ENCODE data around the gene RPL5. TPM values are rescaled to one million over a fixed set of nuclear protein-coding genes. Genes with fewer than 3 reads are reported as not detected.

Gene RPL5
- polyA plus RNA-seq, 3 donors = 921 to 1,114 (median 953) TPM

DNA sequence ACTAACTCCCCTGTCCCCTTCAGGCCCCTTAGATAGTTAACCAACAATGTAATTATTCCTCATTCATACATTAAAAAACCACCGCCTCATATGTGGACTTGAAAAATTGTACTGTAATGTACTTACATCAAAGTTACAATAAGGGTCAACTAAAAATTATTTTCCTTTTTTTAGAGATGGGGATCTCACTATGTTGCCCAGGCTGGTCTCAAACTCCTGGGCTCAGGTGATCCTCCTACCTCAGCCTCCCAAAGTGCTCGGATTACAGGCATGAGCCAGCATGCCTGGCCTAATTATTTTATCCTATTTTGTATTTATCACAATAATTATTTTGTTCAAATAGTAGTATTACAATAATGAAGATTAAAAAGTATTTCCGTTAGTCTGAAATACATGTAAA is 12.6 kb downstream of the RPL5 start:
- no peak overlapping the region for H3K4me3 Mint-ChIP-seq
- no peak overlapping the region for H3K4me2 ChIP-seq (replicated peaks; ENCODE audit: extremely low read depth, low read length, poor library complexity, severe bottlenecking)
- H2AFZ ChIP-seq (ENCODE audit: insufficient read depth, low read depth, low read length, poor library complexity, severe bottlenecking) = no peak overlapping the region
- H3K4me1 ChIP-seq (ENCODE audit: control insufficient read depth in 1 of 2, insufficient read depth in 2 of 2, low read length in 2 of 2) = no peaks in the 10 kb centered on the region
- intact Hi-C loops (cut with micrococcal nuclease) = no loop called here
- H3K36me3 Mint-ChIP-seq = peaks cover 44 to 51% of the 10 kb centered on the region in 2 donors
- H3K9me3 Mint-ChIP-seq = peaks cover 0 to 3% (median 0%) of the 10 kb centered on the region in 7 donors
- no peak for DNase-seq
- no peaks in the 10 kb centered on the region for H3K4me1 Mint-ChIP-seq
- H3K4me3 ChIP-seq (replicated peaks in 1 of 3; ENCODE audit: low read depth in 2 of 3, low read length in 3 of 3) = no peak overlapping the region
- peaks cover 24% of the 10 kb centered on the region for H4K20me1 ChIP-seq (ENCODE audit: insufficient read depth, low read length)
- H3K27ac ChIP-seq (ENCODE audit: low read depth in 1 of 2, low read length in 2 of 2) = no peak overlapping the region
- WGBS (ENCODE audit: insufficient coverage) = no CpG with 5 or more reads among the region's 3 CpGs
- H3K27ac Mint-ChIP-seq = peak overlapping the region in 1 of 7 donors; percentile 56
- TF ChIP-seq, protein P1, sequence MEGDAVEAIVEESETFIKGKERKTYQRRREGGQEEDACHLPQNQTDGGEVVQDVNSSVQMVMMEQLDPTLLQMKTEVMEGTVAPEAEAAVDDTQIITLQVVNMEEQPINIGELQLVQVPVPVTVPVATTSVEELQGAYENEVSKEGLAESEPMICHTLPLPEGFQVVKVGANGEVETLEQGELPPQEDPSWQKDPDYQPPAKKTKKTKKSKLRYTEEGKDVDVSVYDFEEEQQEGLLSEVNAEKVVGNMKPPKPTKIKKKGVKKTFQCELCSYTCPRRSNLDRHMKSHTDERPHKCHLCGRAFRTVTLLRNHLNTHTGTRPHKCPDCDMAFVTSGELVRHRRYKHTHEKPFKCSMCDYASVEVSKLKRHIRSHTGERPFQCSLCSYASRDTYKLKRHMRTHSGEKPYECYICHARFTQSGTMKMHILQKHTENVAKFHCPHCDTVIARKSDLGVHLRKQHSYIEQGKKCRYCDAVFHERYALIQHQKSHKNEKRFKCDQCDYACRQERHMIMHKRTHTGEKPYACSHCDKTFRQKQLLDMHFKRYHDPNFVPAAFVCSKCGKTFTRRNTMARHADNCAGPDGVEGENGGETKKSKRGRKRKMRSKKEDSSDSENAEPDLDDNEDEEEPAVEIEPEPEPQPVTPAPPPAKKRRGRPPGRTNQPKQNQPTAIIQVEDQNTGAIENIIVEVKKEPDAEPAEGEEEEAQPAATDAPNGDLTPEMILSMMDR (IDR thresholded peaks at IDR 0.05) = no peak
- H3K79me2 ChIP-seq (ENCODE audit: insufficient read depth, low read length) = peaks cover 12% of the 10 kb centered on the region
- peaks cover 47 to 50% of the 10 kb centered on the region in 2 donors for H3K36me3 ChIP-seq (replicated peaks in 1 of 2; ENCODE audit: control insufficient read depth in 1 of 2, insufficient read depth in 2 of 2, low read length in 2 of 2)
- no peaks in the 10 kb centered on the region for H3K27me3 Mint-ChIP-seq (ENCODE audit: low read depth in 3 of 3)
- no peaks in the 10 kb centered on the region for H3K9me3 ChIP-seq (replicated peaks in 1 of 2; ENCODE audit: control insufficient read depth in 1 of 2, insufficient read depth in 1 of 2, low read length in 2 of 2)
- H3K27me3 ChIP-seq (ENCODE audit: control insufficient read depth in 2 of 2, insufficient read depth in 2 of 2, low read length in 2 of 2) = no peaks in the 10 kb centered on the region
- no peak overlapping the region for H3K9ac ChIP-seq (ENCODE audit: insufficient read depth, low read length, poor library complexity, severe bottlenecking)

DNA sequence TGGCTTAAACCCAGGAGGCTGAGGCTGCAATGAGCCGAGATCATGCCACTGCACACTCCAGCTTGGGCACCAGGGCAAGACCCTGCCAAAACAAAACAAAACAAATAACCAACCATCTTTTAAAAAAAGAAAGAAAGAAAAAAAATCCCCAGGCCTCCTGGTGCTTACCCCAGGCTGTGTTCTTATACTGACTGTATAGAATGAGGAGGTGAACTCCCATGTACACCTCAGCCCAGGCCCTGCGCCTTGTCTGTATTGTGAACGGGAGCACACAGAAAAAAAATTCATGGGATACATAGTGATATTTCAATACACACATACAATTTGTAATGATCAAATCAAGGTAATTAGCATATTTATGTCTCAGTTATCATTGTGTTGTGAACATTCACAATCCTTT is 14.1 kb downstream of the RPL5 start:
- Histone ChIP-seq H3K9ac (ENCODE audit: insufficient read depth, low read length, poor library complexity, severe bottlenecking) (no peak overlapping the region), H3K27ac (ENCODE audit: low read depth in 1 of 2, low read length in 2 of 2) (no peak overlapping the region), H4K20me1 (ENCODE audit: insufficient read depth, low read length) (peaks cover 9% of the 10 kb centered on the region), H3K79me2 (ENCODE audit: insufficient read depth, low read length) (no peaks in the 10 kb centered on the region), H3K4me3 (replicated peaks in 1 of 3; ENCODE audit: low read depth in 2 of 3, low read length in 3 of 3) (no peak overlapping the region), H3K4me1 (ENCODE audit: control insufficient read depth in 1 of 2, insufficient read depth in 2 of 2, low read length in 2 of 2) (no peaks in the 10 kb centered on the region), H3K36me3 (replicated peaks in 1 of 2; ENCODE audit: control insufficient read depth in 1 of 2, insufficient read depth in 2 of 2, low read length in 2 of 2) (peaks cover 33 to 35% of the 10 kb centered on the region in 2 donors), H3K9me3 (replicated peaks in 1 of 2; ENCODE audit: control insufficient read depth in 1 of 2, insufficient read depth in 1 of 2, low read length in 2 of 2) (no peaks in the 10 kb centered on the region), H3K27me3 (ENCODE audit: control insufficient read depth in 2 of 2, insufficient read depth in 2 of 2, low read length in 2 of 2) (no peaks in the 10 kb centered on the region), H3K4me2 (replicated peaks; ENCODE audit: extremely low read depth, low read length, poor library complexity, severe bottlenecking) (no peak overlapping the region), H2AFZ (ENCODE audit: insufficient read depth, low read depth, low read length, poor library complexity, severe bottlenecking) (no peak overlapping the region)
- Mint-ChIP-seq H3K27ac (no peak overlapping the region), H3K9me3 (peaks cover 0 to 3% (median 0%) of the 10 kb centered on the region in 7 donors), H3K36me3 (peaks cover 31 to 39% of the 10 kb centered on the region in 2 donors), H3K27me3 (ENCODE audit: low read depth in 3 of 3) (no peaks in the 10 kb centered on the region), H3K4me3 (no peak overlapping the region), H3K4me1 (no peaks in the 10 kb centered on the region)
- DNase-seq = no peak
- intact Hi-C loops (cut with micrococcal nuclease) = no loop called here
- WGBS (ENCODE audit: insufficient coverage) = no CpG with 5 or more reads among the region's 3 CpGs
- TF ChIP-seq, protein P1 (IDR thresholded peaks at IDR 0.05) = no peak

All from CD14-positive monocyte (primary cell).